ENCODE measurements around the gene EYS. TPM values are rescaled to one million over a fixed set of nuclear protein-coding genes. Genes with fewer than 3 reads are reported as not detected.

EYS gene
- polyA plus RNA-seq, 1 of the 3 experiments (the other 2 are of a cell fraction): 0.05 TPM

GRCh38 chr6:64712606-64713005 lies 994.4 kb downstream of the EYS start (continued):
- TF ChIP-seq, protein P1, sequence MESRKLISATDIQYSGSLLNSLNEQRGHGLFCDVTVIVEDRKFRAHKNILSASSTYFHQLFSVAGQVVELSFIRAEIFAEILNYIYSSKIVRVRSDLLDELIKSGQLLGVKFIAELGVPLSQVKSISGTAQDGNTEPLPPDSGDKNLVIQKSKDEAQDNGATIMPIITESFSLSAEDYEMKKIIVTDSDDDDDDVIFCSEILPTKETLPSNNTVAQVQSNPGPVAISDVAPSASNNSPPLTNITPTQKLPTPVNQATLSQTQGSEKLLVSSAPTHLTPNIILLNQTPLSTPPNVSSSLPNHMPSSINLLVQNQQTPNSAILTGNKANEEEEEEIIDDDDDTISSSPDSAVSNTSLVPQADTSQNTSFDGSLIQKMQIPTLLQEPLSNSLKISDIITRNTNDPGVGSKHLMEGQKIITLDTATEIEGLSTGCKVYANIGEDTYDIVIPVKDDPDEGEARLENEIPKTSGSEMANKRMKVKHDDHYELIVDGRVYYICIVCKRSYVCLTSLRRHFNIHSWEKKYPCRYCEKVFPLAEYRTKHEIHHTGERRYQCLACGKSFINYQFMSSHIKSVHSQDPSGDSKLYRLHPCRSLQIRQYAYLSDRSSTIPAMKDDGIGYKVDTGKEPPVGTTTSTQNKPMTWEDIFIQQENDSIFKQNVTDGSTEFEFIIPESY (IDR thresholded peaks at IDR 0.05; ENCODE audit: borderline replicate concordance, low read depth): no peak
- TF ChIP-seq FOXM1 (IDR thresholded peaks at IDR 0.05; ENCODE audit: low read depth) (no peak), FOXJ3 (CRISPR knock-in tag; IDR thresholded peaks at IDR 0.05) (no peak), RCOR1 (IDR thresholded peaks at IDR 0.05; ENCODE audit: low read length) (no peak), RXRA (IDR thresholded peaks at IDR 0.05; ENCODE audit: borderline replicate concordance, low read depth) (no peak)
- TF ChIP-seq, protein P2, sequence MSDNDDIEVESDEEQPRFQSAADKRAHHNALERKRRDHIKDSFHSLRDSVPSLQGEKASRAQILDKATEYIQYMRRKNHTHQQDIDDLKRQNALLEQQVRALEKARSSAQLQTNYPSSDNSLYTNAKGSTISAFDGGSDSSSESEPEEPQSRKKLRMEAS (IDR thresholded peaks at IDR 0.05; ENCODE audit: low read depth): no peak

DNA sequence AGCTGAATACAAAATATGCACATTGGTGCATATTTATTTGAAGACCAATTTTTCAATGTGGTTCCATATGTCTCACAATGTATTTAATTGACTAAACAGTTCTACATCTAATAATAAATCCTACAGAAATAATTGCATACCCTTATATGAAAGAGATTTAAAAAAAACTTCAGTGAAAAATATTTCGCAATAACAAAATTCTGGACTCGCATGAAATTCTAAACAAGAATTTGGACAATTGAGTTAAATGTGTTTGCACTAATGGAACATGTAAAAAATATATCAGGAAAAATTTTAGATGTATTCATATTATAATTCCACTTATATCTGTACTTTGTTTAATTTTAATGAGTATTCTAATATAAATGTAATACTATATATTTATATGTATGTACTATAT lies 1003.1 kb downstream of the EYS start:
- no peak for TF ChIP-seq RFX5 (IDR thresholded peaks at IDR 0.05; ENCODE audit: low read length)
- no peak for TF ChIP-seq MXI1 (IDR thresholded peaks at IDR 0.05; ENCODE audit: low read depth, low read length)
- TF ChIP-seq TCF12 (IDR thresholded peaks at IDR 0.05): no peak
- TF ChIP-seq MEF2A (IDR thresholded peaks at IDR 0.05; ENCODE audit: borderline replicate concordance, low read depth): no peak
- no peak for TF ChIP-seq NRF1 (IDR thresholded peaks at IDR 0.05; ENCODE audit: low read depth, low read length)
- TF ChIP-seq GATA2 (CRISPR knock-in tag; IDR thresholded peaks at IDR 0.05): no peak
- TF ChIP-seq, protein P3, sequence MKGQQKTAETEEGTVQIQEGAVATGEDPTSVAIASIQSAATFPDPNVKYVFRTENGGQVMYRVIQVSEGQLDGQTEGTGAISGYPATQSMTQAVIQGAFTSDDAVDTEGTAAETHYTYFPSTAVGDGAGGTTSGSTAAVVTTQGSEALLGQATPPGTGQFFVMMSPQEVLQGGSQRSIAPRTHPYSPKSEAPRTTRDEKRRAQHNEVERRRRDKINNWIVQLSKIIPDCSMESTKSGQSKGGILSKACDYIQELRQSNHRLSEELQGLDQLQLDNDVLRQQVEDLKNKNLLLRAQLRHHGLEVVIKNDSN (IDR thresholded peaks at IDR 0.05; ENCODE audit: borderline replicate concordance, low read depth): no peak
- no peak for TF ChIP-seq CHD2 (IDR thresholded peaks at IDR 0.05; ENCODE audit: low read length, partially characterized antibody)
- no peak for TF ChIP-seq RXRA (IDR thresholded peaks at IDR 0.05; ENCODE audit: borderline replicate concordance, low read depth)
- TF ChIP-seq POLR2AphosphoS5 (IDR thresholded peaks at IDR 0.05; ENCODE audit: low read depth, low read length): no peak
- TF ChIP-seq TAF1 (IDR thresholded peaks at IDR 0.05; ENCODE audit: borderline replicate concordance, low read depth, low read length): no peak
- no peak for TF ChIP-seq EZH2phosphoT487 (IDR thresholded peaks at IDR 0.05; ENCODE audit: borderline replicate concordance, low read depth)
- no peak for TF ChIP-seq JUND (IDR thresholded peaks at IDR 0.05)
- no peak for TF ChIP-seq RAD21 (IDR thresholded peaks at IDR 0.05; ENCODE audit: low read length)
- WGBS (ENCODE audit: low lambda C conversion rate): 41% methylated on average over 2 of the region's 2 CpGs
- no peaks in the 10 kb centered on the region for H3K9me2 ChIP-seq
- DNase-seq: no peak
- no peak overlapping the region for H3K27ac ChIP-seq (ENCODE audit: low read depth in 2 of 2, low read length in 1 of 2)
- no peak overlapping the region for H3K9ac ChIP-seq
- no peak overlapping the region for H3K4me2 ChIP-seq
- POLR2A ChIA-PET: no interaction called here
- no peaks in the 10 kb centered on the region for H3K27me3 ChIP-seq (ENCODE audit: insufficient read depth)
- no peaks in the 10 kb centered on the region; the same call in 1 of the 2 replicates for H3K9me3 ChIP-seq
- no peaks in the 10 kb centered on the region for H3F3A ChIP-seq (replicated peaks; ENCODE audit: insufficient read depth)
- no peak overlapping the region for H2AFZ ChIP-seq (ENCODE audit: low read depth)
- CTCF ChIA-PET: interaction anchor here (1.6 kb wide), 1 partner anchor 14 kb away, joined by 5 read pairs; no protein-coding TSS in a partner anchor
- no peaks in the 10 kb centered on the region for H4K20me1 ChIP-seq (ENCODE audit: insufficient read depth)
- H3K4me1 ChIP-seq (ENCODE audit: control insufficient read depth in 1 of 2, insufficient read depth in 2 of 2, low read depth in 1 of 2, low read length in 1 of 2): no peaks in the 10 kb centered on the region
- no peak overlapping the region for H3K4me3 ChIP-seq (ENCODE audit: low read depth in 2 of 2, low read length in 1 of 2)
- H3K36me3 ChIP-seq (replicated peaks in 1 of 2; ENCODE audit: control insufficient read depth in 1 of 2, insufficient read depth in 2 of 2, low read length in 1 of 2): no peaks in the 10 kb centered on the region
- no peaks in the 10 kb centered on the region for H3K79me2 ChIP-seq (ENCODE audit: insufficient read depth)

Data from SK-N-SH (cell line).